ENCODE data around the gene PLCH2.

DNA sequence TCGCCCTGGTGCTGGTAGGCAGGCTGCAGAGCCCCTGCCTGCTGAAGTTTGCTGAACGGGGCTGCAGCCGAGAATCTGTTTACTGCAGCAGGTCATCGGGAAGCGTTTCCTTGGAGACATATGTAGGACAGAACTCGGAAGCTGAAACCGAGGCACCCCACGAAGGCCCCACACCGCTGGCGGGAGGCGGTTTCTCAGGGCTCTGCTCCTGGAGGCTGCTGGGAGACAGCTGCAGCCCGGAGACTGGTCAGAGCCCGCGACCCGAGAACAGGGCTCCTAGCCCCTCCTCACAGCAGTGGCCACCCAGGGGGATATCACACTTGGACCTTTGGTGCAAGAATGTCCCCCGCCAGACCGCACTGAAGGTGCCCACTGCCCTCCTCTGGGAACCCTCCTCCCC, 12.7 kb upstream of the PLCH2 start:
- no peak for TF ChIP-seq POLR2A (IDR thresholded peaks at IDR 0.05; ENCODE audit: low read depth, low read length)
- no peak for TF ChIP-seq ZNF274 (IDR thresholded peaks at IDR 0.05; ENCODE audit: insufficient read depth, insufficient read length)
- no peak for TF ChIP-seq MXI1 (IDR thresholded peaks at IDR 0.05; ENCODE audit: low read depth, low read length)
- no peak for TF ChIP-seq BACH1 (IDR thresholded peaks at IDR 0.05; ENCODE audit: borderline replicate concordance)
- TF ChIP-seq POU2F2 (IDR thresholded peaks at IDR 0.05; ENCODE audit: borderline replicate concordance, low read depth, low read length) = no peak
- TF ChIP-seq, protein P1, sequence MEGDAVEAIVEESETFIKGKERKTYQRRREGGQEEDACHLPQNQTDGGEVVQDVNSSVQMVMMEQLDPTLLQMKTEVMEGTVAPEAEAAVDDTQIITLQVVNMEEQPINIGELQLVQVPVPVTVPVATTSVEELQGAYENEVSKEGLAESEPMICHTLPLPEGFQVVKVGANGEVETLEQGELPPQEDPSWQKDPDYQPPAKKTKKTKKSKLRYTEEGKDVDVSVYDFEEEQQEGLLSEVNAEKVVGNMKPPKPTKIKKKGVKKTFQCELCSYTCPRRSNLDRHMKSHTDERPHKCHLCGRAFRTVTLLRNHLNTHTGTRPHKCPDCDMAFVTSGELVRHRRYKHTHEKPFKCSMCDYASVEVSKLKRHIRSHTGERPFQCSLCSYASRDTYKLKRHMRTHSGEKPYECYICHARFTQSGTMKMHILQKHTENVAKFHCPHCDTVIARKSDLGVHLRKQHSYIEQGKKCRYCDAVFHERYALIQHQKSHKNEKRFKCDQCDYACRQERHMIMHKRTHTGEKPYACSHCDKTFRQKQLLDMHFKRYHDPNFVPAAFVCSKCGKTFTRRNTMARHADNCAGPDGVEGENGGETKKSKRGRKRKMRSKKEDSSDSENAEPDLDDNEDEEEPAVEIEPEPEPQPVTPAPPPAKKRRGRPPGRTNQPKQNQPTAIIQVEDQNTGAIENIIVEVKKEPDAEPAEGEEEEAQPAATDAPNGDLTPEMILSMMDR (IDR thresholded peaks at IDR 0.05 in 2 of 3, conservative IDR thresholded peaks at IDR 0.05 in 1 of 3; ENCODE audit: control insufficient read depth in 2 of 3, extremely low read depth in 1 of 3, insufficient read depth in 1 of 3, low read depth in 3 of 3, low read length in 3 of 3) = no peak
- no peak for TF ChIP-seq EP300 (IDR thresholded peaks at IDR 0.05; ENCODE audit: borderline replicate concordance in 1 of 2, control insufficient read depth in 1 of 2, low read depth in 2 of 2, low read length in 2 of 2)
- no peak for TF ChIP-seq EZH2 (IDR thresholded peaks at IDR 0.05; ENCODE audit: borderline replicate concordance, control insufficient read depth, low read depth, low read length)
- no peak for TF ChIP-seq POLR2AphosphoS5 (IDR thresholded peaks at IDR 0.05; ENCODE audit: low read length)
- TF ChIP-seq, protein P2, sequence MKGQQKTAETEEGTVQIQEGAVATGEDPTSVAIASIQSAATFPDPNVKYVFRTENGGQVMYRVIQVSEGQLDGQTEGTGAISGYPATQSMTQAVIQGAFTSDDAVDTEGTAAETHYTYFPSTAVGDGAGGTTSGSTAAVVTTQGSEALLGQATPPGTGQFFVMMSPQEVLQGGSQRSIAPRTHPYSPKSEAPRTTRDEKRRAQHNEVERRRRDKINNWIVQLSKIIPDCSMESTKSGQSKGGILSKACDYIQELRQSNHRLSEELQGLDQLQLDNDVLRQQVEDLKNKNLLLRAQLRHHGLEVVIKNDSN (IDR thresholded peaks at IDR 0.05; ENCODE audit: borderline replicate concordance, extremely low read length, insufficient read depth, low read depth, low read length) = no peak
- TF ChIP-seq, protein P3, sequence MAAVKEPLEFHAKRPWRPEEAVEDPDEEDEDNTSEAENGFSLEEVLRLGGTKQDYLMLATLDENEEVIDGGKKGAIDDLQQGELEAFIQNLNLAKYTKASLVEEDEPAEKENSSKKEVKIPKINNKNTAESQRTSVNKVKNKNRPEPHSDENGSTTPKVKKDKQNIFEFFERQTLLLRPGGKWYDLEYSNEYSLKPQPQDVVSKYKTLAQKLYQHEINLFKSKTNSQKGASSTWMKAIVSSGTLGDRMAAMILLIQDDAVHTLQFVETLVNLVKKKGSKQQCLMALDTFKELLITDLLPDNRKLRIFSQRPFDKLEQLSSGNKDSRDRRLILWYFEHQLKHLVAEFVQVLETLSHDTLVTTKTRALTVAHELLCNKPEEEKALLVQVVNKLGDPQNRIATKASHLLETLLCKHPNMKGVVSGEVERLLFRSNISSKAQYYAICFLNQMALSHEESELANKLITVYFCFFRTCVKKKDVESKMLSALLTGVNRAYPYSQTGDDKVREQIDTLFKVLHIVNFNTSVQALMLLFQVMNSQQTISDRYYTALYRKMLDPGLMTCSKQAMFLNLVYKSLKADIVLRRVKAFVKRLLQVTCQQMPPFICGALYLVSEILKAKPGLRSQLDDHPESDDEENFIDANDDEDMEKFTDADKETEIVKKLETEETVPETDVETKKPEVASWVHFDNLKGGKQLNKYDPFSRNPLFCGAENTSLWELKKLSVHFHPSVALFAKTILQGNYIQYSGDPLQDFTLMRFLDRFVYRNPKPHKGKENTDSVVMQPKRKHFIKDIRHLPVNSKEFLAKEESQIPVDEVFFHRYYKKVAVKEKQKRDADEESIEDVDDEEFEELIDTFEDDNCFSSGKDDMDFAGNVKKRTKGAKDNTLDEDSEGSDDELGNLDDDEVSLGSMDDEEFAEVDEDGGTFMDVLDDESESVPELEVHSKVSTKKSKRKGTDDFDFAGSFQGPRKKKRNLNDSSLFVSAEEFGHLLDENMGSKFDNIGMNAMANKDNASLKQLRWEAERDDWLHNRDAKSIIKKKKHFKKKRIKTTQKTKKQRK (IDR thresholded peaks at IDR 0.05; ENCODE audit: low read depth, low read length) = no peak
- TF ChIP-seq CEBPB (IDR thresholded peaks at IDR 0.05; ENCODE audit: borderline replicate concordance in 1 of 2, low read depth in 2 of 2, low read length in 2 of 2) = no peak

Measured in GM12878 (cell line).